H1 (cell line): ENCODE results near the gene DAP. TPM values are rescaled to one million over a fixed set of nuclear protein-coding genes. Genes with fewer than 3 reads are reported as not detected.

ENCODE experiments used
- CTCF ChIA-PET: fragments of 300-600 bp; sonication (Branson Sonifier 250); formaldehyde crosslinking; loops from one replicate; lab custom pipeline; 2021; ENCODE audit not compliant: partially characterized antibody; lab: Charles Lee
- POLR2A ChIA-PET: fragments of 300-600 bp; sonication (Branson Sonifier 250); formaldehyde crosslinking; loops from one replicate; lab custom pipeline; 2021; ENCODE audit warnings: inconsistent platforms; ENCODE audit not compliant: partially characterized antibody; lab: Charles Lee
- DNase-seq, 2 experiments: peaks; one replicate each; pipeline versions ENCODE4 v3.0.0 to v3.0.0-alpha.2; 2010 to 2022; ENCODE audit warnings: low spot score in 2 of 2, low read depth in 1 of 2, mixed read lengths in 1 of 2
- FAIRE-seq: peaks from 2 replicates; lab custom pipeline; 2011; peaks lifted over from hg19 to GRCh38; lab: Jason Lieb, UNC
- H2AFZ ChIP-seq: 2 replicates; pipeline ENCODE4 v1.8.1; 2012; ENCODE audit warnings: low read length, inconsistent platforms
- H2AK5ac ChIP-seq: 2 replicates; pipeline ENCODE4 v1.6.1; 2013; ENCODE audit warnings: low read depth, low read length
- H2BK120ac ChIP-seq: replicated peaks from 2 replicates; pipeline ENCODE3; 2013; ENCODE audit warnings: low read depth, low read length, inconsistent platforms
- H2BK12ac ChIP-seq: 2 replicates; pipeline ENCODE4 v1.6.1; 2013; ENCODE audit warnings: low read depth, low read length
- H2BK15ac ChIP-seq: 2 replicates; pipeline ENCODE4 v1.6.1; 2013; ENCODE audit warnings: low read length
- H2BK20ac ChIP-seq: 2 replicates; pipeline ENCODE4 v1.6.1; 2013; ENCODE audit warnings: low read length
- H2BK5ac ChIP-seq: 2 replicates; pipeline ENCODE4 v1.6.1; 2013; ENCODE audit warnings: low read depth, low read length
- H3K14ac ChIP-seq: 2 replicates; pipeline ENCODE4 v1.6.1; 2013; ENCODE audit warnings: inconsistent platforms; ENCODE audit not compliant: insufficient read length
- H3K18ac ChIP-seq: 2 replicates; pipeline ENCODE4 v1.6.1; 2013; ENCODE audit warnings: low read length; ENCODE audit errors: extremely low read depth
- H3K23ac ChIP-seq: 2 replicates; pipeline ENCODE4 v1.6.1; 2013; ENCODE audit warnings: inconsistent platforms; ENCODE audit not compliant: insufficient read length
- H3K23me2 ChIP-seq: 2 replicates; pipeline ENCODE4 v1.6.1; 2013; ENCODE audit warnings: low read depth, low read length
- H3K27ac ChIP-seq: 2 replicates; pipeline ENCODE4 v1.6.1; 2011; ENCODE audit warnings: low read depth, low read length, inconsistent platforms
- H3K27me3 ChIP-seq, 4 experiments: replicated peaks in 1 of 4; 1 replicate in 1 of 4; 2 replicates in 3 of 4; pipeline versions ENCODE4 v1.6.1 to v1.8.1; 2011 to 2013; ENCODE audit warnings: low read length in 3 of 4, mild to moderate bottlenecking in 3 of 4, inconsistent platforms in 2 of 4, mixed read lengths in 2 of 4, moderate library complexity in 1 of 4; ENCODE audit not compliant: control insufficient read depth in 3 of 4, insufficient read depth in 3 of 4; ENCODE audit errors: extremely low read depth in 1 of 4
- H3K36me3 ChIP-seq, 4 experiments: 2 replicates each; pipeline versions ENCODE4 v1.6.1 to v1.8.1; 2011 to 2013; ENCODE audit warnings: mild to moderate bottlenecking in 4 of 4, low read length in 3 of 4, moderate library complexity in 2 of 4, control low read depth in 1 of 4, inconsistent platforms in 1 of 4; ENCODE audit not compliant: insufficient read depth in 4 of 4, control insufficient read depth in 2 of 4
- H3K4ac ChIP-seq: replicated peaks from 2 replicates; pipeline ENCODE3; 2013; ENCODE audit warnings: low read length, low read depth, mixed read lengths, inconsistent platforms; ENCODE audit not compliant: insufficient read length
- H3K4me1 ChIP-seq, 4 experiments: replicated peaks in 1 of 4; 1 replicate in 1 of 4; 2 replicates in 3 of 4; pipeline versions ENCODE4 v1.6.1 to v1.8.1; 2011 to 2013; ENCODE audit warnings: low read length in 3 of 4, inconsistent platforms in 2 of 4, mixed read lengths in 1 of 4; ENCODE audit not compliant: insufficient read depth in 4 of 4, control insufficient read depth in 3 of 4
- H3K4me2 ChIP-seq, 2 experiments: 2 replicates each; pipeline versions ENCODE4 v1.6.1 to v1.8.1; 2011 to 2013; ENCODE audit warnings: low read depth in 2 of 2, low read length in 2 of 2, control low read depth in 1 of 2, inconsistent platforms in 1 of 2, mild to moderate bottlenecking in 1 of 2; ENCODE audit not compliant: insufficient read depth in 1 of 2
- H3K4me3 ChIP-seq, 4 experiments: fragments of 200-600, 300-600 bp in 1 of 4; sonication (generic), shearing (Covaris generic), sonication (Bioruptor Twin) in 1 of 4; 2 replicates each; pipeline versions ENCODE4 v1.5.1 to v1.8.1; 2011 to 2016; ENCODE audit warnings: low read length in 4 of 4, low read depth in 3 of 4, control low read depth in 2 of 4, inconsistent platforms in 2 of 4, mild to moderate bottlenecking in 2 of 4, mixed read lengths in 1 of 4, moderate library complexity in 1 of 4; ENCODE audit not compliant: insufficient read depth in 2 of 4; ENCODE audit errors: extremely low read depth in 1 of 4
- H3K56ac ChIP-seq: replicated peaks from 2 replicates; pipeline ENCODE3; 2013; ENCODE audit warnings: low read depth, mild to moderate bottlenecking, mixed read lengths, low read length, inconsistent platforms; ENCODE audit not compliant: insufficient read length
- H3K79me1 ChIP-seq: 2 replicates; pipeline ENCODE4 v1.6.1; 2013; ENCODE audit warnings: low read depth, low read length, control low read depth
- H3K79me2 ChIP-seq, 2 experiments: 2 replicates each; pipeline versions ENCODE4 v1.6.1 to v1.8.1; 2012 to 2013; ENCODE audit warnings: low read length in 2 of 2, mild to moderate bottlenecking in 2 of 2, inconsistent platforms in 1 of 2; ENCODE audit not compliant: insufficient read depth in 2 of 2, control insufficient read depth in 1 of 2
- H3K9ac ChIP-seq, 4 experiments: replicated peaks in 1 of 4; 1 replicate in 1 of 4; 2 replicates in 3 of 4; pipeline versions ENCODE4 v1.6.1 to v1.8.1; 2011 to 2013; ENCODE audit warnings: low read depth in 3 of 4, low read length in 3 of 4, control low read depth in 2 of 4, mild to moderate bottlenecking in 2 of 4, moderate library complexity in 2 of 4, inconsistent platforms in 1 of 4; ENCODE audit errors: extremely low read depth in 1 of 4
- H3K9me3 ChIP-seq, 2 experiments: 2 replicates each; pipeline versions ENCODE4 v1.6.1 to v1.8.1; 2012 to 2013; ENCODE audit warnings: mild to moderate bottlenecking in 2 of 2, moderate library complexity in 2 of 2, control low read depth in 1 of 2, inconsistent platforms in 1 of 2, low read depth in 1 of 2, low read length in 1 of 2, mixed read lengths in 1 of 2; ENCODE audit not compliant: insufficient read depth in 2 of 2
- H4K20me1 ChIP-seq, 2 experiments: replicated peaks in 1 of 2; 2 replicates each; pipeline versions ENCODE3 to v1.8.1; 2011 to 2013; ENCODE audit warnings: inconsistent platforms in 2 of 2, low read length in 2 of 2, mild to moderate bottlenecking in 1 of 2; ENCODE audit not compliant: insufficient read depth in 2 of 2, control insufficient read depth in 1 of 2
- H4K5ac ChIP-seq: 2 replicates; pipeline ENCODE4 v1.6.1; 2013; ENCODE audit warnings: low read length, low read depth, mixed read lengths, inconsistent platforms; ENCODE audit not compliant: insufficient read length
- H4K8ac ChIP-seq: 2 replicates; pipeline ENCODE4 v1.8.0; 2013; ENCODE audit warnings: mild to moderate bottlenecking, moderate library complexity, low read length, inconsistent platforms; ENCODE audit not compliant: insufficient read depth; ENCODE audit errors: extremely low read depth
- H4K91ac ChIP-seq: replicated peaks from 2 replicates; pipeline ENCODE3; 2013; ENCODE audit warnings: low read length, mixed read lengths, inconsistent platforms; ENCODE audit not compliant: insufficient read length
- WGBS, 2 experiments: shearing (Covaris generic) in 1 of 2; methylation state at CpG; one replicate each; pipeline versions ENCODE4 v1.1.6 to v1.1.7; 2013 to 2015; ENCODE audit warnings: low lambda C conversion rate in 2 of 2, mixed read lengths in 2 of 2, inconsistent platforms in 1 of 2, low coverage in 1 of 2, missing lambda C conversion rate in 1 of 2; ENCODE audit not compliant: insufficient replicate concordance in 2 of 2, insufficient coverage in 1 of 2, insufficient read length in 1 of 2; ENCODE audit errors: extremely low coverage in 1 of 2, missing lambda C conversion rate in 1 of 2; 5-methylcytosine and 5-hydroxymethylcytosine counted together
- polyA plus RNA-seq, 7 experiments: library from polyadenylated mRNA; depleted of rRNA in 3 of 7; stranded (reverse) in 5 of 7; unstranded in 2 of 7; fragments of >200 nt in 5 of 7; fragments of 200-250 nt in 2 of 7; gene quantifications; 1 replicate in 5 of 7; 2 replicates in 1 of 7; 4 replicates in 1 of 7; pipeline versions ENCODE4 v1.2.1 to v1.2.3, GENCODE V29; 2011 to 2013; ENCODE audit warnings: missing spikeins in 2 of 7, mixed read lengths in 2 of 7
- total RNA-seq: library from RNA; stranded (reverse); fragmentation: NEBNext Ultra II Directional; extraction: Animal tissue kit (Norgen Biotek cat#: 25700); gene quantifications from 2 replicates; pipeline ENCODE4 v1.2.1, GENCODE V29; 2021

Gene DAP
- total and polyA plus RNA-seq, 2 of the 8 experiments (the other 6 are each of a cell fraction or from before 2014, with no cell fraction given): 26.2 to 44.4 TPM

GRCh38 chr5:10700516-10700915, 60.5 kb downstream of the DAP start:
- H2BK5ac ChIP-seq: no peak overlapping the region; the same call in 1 of the 2 replicates
- WGBS, 2 experiments: 89% methylated on average over 7 of the region's 7 CpGs; no CpG with 5 or more reads in 1 of the 2 experiments
- no peaks in the 10 kb centered on the region for H3K79me2 ChIP-seq
- H2BK12ac ChIP-seq: no peak overlapping the region; the same call in 1 of the 2 replicates
- H3K36me3 ChIP-seq: no peaks in the 10 kb centered on the region
- no peak overlapping the region for H4K5ac ChIP-seq
- CTCF ChIA-PET: interaction anchor here (0.7 to 5.6 kb wide), 18 partner anchors 9 to 785 kb away, joined by 3 to 45 read pairs (median 8); no protein-coding TSS in a partner anchor
- H3K23ac ChIP-seq: no peak overlapping the region
- no peak overlapping the region for H2BK120ac ChIP-seq
- H3K79me1 ChIP-seq: peaks cover 2% of the 10 kb centered on the region; the same call in 1 of the 2 replicates
- H3K4ac ChIP-seq: no peak overlapping the region
- H3K27ac ChIP-seq: no peak overlapping the region
- peaks cover 4 to 17% (median 6%) of the 10 kb centered on the region in 4 experiments for H3K4me1 ChIP-seq
- H4K8ac ChIP-seq: no peak overlapping the region; the same call in 1 of the 2 replicates
- DNase-seq: no peak
- no peaks in the 10 kb centered on the region for H3K23me2 ChIP-seq
- no peak overlapping the region for H2AK5ac ChIP-seq
- H3K18ac ChIP-seq: no peak overlapping the region
- H3K9me3 ChIP-seq: no peaks in the 10 kb centered on the region
- H3K4me2 ChIP-seq: peak overlapping the region in 1 of 2 experiments; percentile 23; a peak in 1 of 4 replicates
- no peak overlapping the region for H3K56ac ChIP-seq
- no peaks in the 10 kb centered on the region for H3K27me3 ChIP-seq
- no peak for FAIRE-seq
- POLR2A ChIA-PET: interaction anchor here (1.4 kb wide), 1 partner anchor 11 kb away, joined by 6 read pairs; no protein-coding TSS in a partner anchor
- H4K91ac ChIP-seq: peak overlapping the region; percentile 62
- H3K9ac ChIP-seq: no peak overlapping the region; a peak in 1 of 7 replicates
- H2BK20ac ChIP-seq: no peak overlapping the region
- no peak overlapping the region for H3K4me3 ChIP-seq
- no peak overlapping the region for H2AFZ ChIP-seq
- H4K20me1 ChIP-seq: peaks cover 1 to 2% of the 10 kb centered on the region in 2 experiments
- H3K14ac ChIP-seq: no peak overlapping the region
- H2BK15ac ChIP-seq: no peak overlapping the region
